CD14-positive monocyte (primary cell): ENCODE results near the gene PIP4K2A. TPM values are rescaled to one million over a fixed set of nuclear protein-coding genes. Genes with fewer than 3 reads are reported as not detected.

Experiments
- DNase-seq, 3 donors: peaks; one replicate each; pipeline ENCODE4 v3.0.0-alpha.2; 2011 to 2022
- H2AFZ ChIP-seq: 2 replicates; pipeline ENCODE4 v1.6.0; 2012; ENCODE audit warnings: mild to moderate bottlenecking, low read depth, low read length, inconsistent platforms; ENCODE audit not compliant: insufficient read depth, poor library complexity, severe bottlenecking
- H3K27ac ChIP-seq, 2 donors: 1 replicate in 1 of 2; 2 replicates in 1 of 2; pipeline ENCODE4 v1.5.1; 2012 to 2013; ENCODE audit warnings: low read length in 2 of 2, control low read depth in 1 of 2, inconsistent platforms in 1 of 2, low read depth in 1 of 2, mild to moderate bottlenecking in 1 of 2
- H3K27me3 ChIP-seq, 2 donors: one replicate each; pipeline versions ENCODE4 v1.6.0 to v1.6.1; 2011 to 2013; ENCODE audit warnings: low read length in 2 of 2; ENCODE audit not compliant: control insufficient read depth in 2 of 2, insufficient read depth in 2 of 2
- H3K36me3 ChIP-seq, 2 donors: replicated peaks in 1 of 2; 1 replicate in 1 of 2; 2 replicates in 1 of 2; pipeline versions ENCODE4 v1.5.1 to v1.6.1; 2012 to 2013; ENCODE audit warnings: low read length in 2 of 2, control low read depth in 1 of 2, inconsistent platforms in 1 of 2, mild to moderate bottlenecking in 1 of 2; ENCODE audit not compliant: insufficient read depth in 2 of 2, control insufficient read depth in 1 of 2
- H3K4me1 ChIP-seq, 2 donors: 1 replicate in 1 of 2; 2 replicates in 1 of 2; pipeline versions ENCODE4 v1.5.1 to v1.6.1; 2012 to 2013; ENCODE audit warnings: low read length in 2 of 2, control low read depth in 1 of 2, inconsistent platforms in 1 of 2, mild to moderate bottlenecking in 1 of 2, moderate library complexity in 1 of 2; ENCODE audit not compliant: insufficient read depth in 2 of 2, control insufficient read depth in 1 of 2
- H3K4me2 ChIP-seq: replicated peaks from 2 replicates; pipeline ENCODE3; 2012; ENCODE audit warnings: low read length, moderate library complexity, mild to moderate bottlenecking; ENCODE audit not compliant: poor library complexity, severe bottlenecking; ENCODE audit errors: extremely low read depth
- H3K4me3 ChIP-seq, 3 experiments: fragments of 200-600 bp in 1 of 3; sonication (generic) in 1 of 3; replicated peaks in 1 of 3; 1 replicate in 2 of 3; 2 replicates in 1 of 3; pipeline ENCODE4 v1.5.1; 2011 to 2013; ENCODE audit warnings: low read length in 3 of 3, mild to moderate bottlenecking in 3 of 3, control low read depth in 2 of 3, low read depth in 2 of 3, inconsistent platforms in 1 of 3, moderate library complexity in 1 of 3
- H3K79me2 ChIP-seq: 2 replicates; pipeline ENCODE4 v1.6.0; 2012; ENCODE audit warnings: mild to moderate bottlenecking, control low read depth, inconsistent platforms, low read length, moderate library complexity; ENCODE audit not compliant: insufficient read depth
- H3K9ac ChIP-seq: 2 replicates; pipeline ENCODE4 v1.6.0; 2017; ENCODE audit warnings: low read length, mild to moderate bottlenecking; ENCODE audit not compliant: insufficient read depth, poor library complexity, severe bottlenecking
- H3K9me3 ChIP-seq, 2 donors: replicated peaks in 1 of 2; 1 replicate in 1 of 2; 2 replicates in 1 of 2; pipeline versions ENCODE4 v1.5.1 to v1.6.1; 2012 to 2013; ENCODE audit warnings: low read length in 2 of 2, control low read depth in 1 of 2; ENCODE audit not compliant: control insufficient read depth in 1 of 2, insufficient read depth in 1 of 2
- H4K20me1 ChIP-seq: 2 replicates; pipeline ENCODE4 v1.6.0; 2012; ENCODE audit warnings: mild to moderate bottlenecking, low read length, control low read depth, moderate library complexity; ENCODE audit not compliant: insufficient read depth
- H3K27ac Mint-ChIP-seq, 7 donors: one replicate each; pipeline ENCODE4 v1.8.0; 2020; ENCODE audit warnings: mild to moderate bottlenecking in 7 of 7, mixed read lengths in 7 of 7, moderate library complexity in 6 of 7, inconsistent platforms in 2 of 7
- H3K27me3 Mint-ChIP-seq, 3 donors: one replicate each; pipeline ENCODE4 v1.8.0; 2021 to 2022; ENCODE audit warnings: low read depth in 3 of 3, mild to moderate bottlenecking in 3 of 3, mixed read lengths in 3 of 3, moderate library complexity in 3 of 3, inconsistent platforms in 1 of 3
- H3K36me3 Mint-ChIP-seq, 2 donors: one replicate each; pipeline ENCODE4 v1.8.0; 2020; ENCODE audit warnings: mixed read lengths in 2 of 2, inconsistent platforms in 1 of 2, mild to moderate bottlenecking in 1 of 2
- H3K4me1 Mint-ChIP-seq: one replicate; pipeline ENCODE4 v1.8.0; 2020; ENCODE audit warnings: mild to moderate bottlenecking, mixed read lengths
- H3K4me3 Mint-ChIP-seq, 2 donors: one replicate each; pipeline ENCODE4 v1.8.0; 2020; ENCODE audit warnings: mild to moderate bottlenecking in 2 of 2, mixed read lengths in 2 of 2, moderate library complexity in 1 of 2
- H3K9me3 Mint-ChIP-seq, 7 donors: one replicate each; pipeline ENCODE4 v1.8.0; 2020 to 2022; ENCODE audit warnings: mixed read lengths in 7 of 7, mild to moderate bottlenecking in 6 of 7, moderate library complexity in 6 of 7, inconsistent platforms in 2 of 7
- CTCF ChIP-seq: fragments of 200-600 bp; IDR thresholded peaks from one replicate; pipeline ENCODE4 v1.8.0; 2022; ENCODE audit warnings: antibody characterized with exemption, mild to moderate bottlenecking
- WGBS: methylation state at CpG from one replicate; pipeline ENCODE4 v1.1.5; 2013; ENCODE audit warnings: missing lambda C conversion rate; ENCODE audit not compliant: insufficient coverage; 5-methylcytosine and 5-hydroxymethylcytosine counted together
- intact Hi-C, 2 donors: fragments of 100-400 bp; cut with micrococcal nuclease; formaldehyde crosslinking; loops; one replicate each; pipeline versions ENCODE4 v1.15.0 to v1.15.1; 2023
- polyA plus RNA-seq, 3 donors: library from polyadenylated mRNA; depleted of rRNA in 1 of 3; unstranded in 2 of 3; stranded (reverse) in 1 of 3; fragments of 300-500 nt in 2 of 3; fragments of >200 nt in 1 of 3; fragmentation: Illumina TruSeq in 2 of 3; gene quantifications; 1 replicate in 2 of 3; 2 replicates in 1 of 3; pipeline ENCODE4 v1.2.3, GENCODE V29; 2012 to 2021

PIP4K2A gene
- polyA plus RNA-seq, 3 donors, result 9.7 to 33.7 (median 16.6) TPM

GRCh38 chr10:22665329-22665728, 49.0 kb downstream of the PIP4K2A start:
- H3K4me3 Mint-ChIP-seq, result no peak overlapping the region
- H3K79me2 ChIP-seq, result peaks cover 97% of the 10 kb centered on the region
- intact Hi-C loops, result no loop called here

DNA sequence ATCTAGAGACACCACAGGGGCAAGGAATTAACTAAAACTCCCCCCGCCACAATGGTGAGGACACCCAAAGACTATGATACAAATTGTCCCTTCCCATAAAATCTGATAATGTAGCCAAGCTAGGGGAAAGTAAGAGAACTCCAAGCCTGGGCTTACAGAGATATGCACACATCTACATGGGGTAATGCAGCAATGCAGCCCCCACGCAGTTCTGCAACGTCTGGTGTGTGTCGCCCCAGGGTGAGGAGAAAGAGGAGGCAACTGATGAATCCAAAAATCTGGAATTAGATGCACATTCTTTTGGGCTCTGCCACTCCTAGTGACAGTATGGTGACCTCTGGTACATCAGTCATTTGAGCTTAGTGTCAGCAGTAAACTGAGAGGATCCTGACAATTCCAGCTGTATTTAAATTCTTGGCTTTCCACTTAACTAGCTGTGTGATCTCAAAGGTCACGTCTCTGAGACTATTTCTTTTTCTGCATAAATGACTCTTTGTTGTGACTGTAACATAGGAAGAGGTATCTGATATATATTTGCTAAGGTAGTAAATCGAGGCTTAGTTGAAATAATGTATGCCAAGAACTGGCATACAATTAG, 51.5 kb downstream of the PIP4K2A start:
- Histone ChIP-seq H3K27ac (no peak overlapping the region), H3K79me2 (peaks cover 97% of the 10 kb centered on the region), H2AFZ (no peak overlapping the region), H3K4me1 (peaks cover 18 to 21% of the 10 kb centered on the region in 2 donors), H3K9ac (no peak overlapping the region), H3K36me3 (no peaks in the 10 kb centered on the region), H3K4me3 (no peak overlapping the region), H3K4me2 (no peak overlapping the region), H4K20me1 (peaks cover 96% of the 10 kb centered on the region), H3K27me3 (no peaks in the 10 kb centered on the region), H3K9me3 (no peaks in the 10 kb centered on the region)
- TF ChIP-seq CTCF, result no peak
- DNase-seq, result no peak
- Mint-ChIP-seq H3K4me3 (no peak overlapping the region), H3K9me3 (no peaks in the 10 kb centered on the region), H3K4me1 (peaks cover 37% of the 10 kb centered on the region), H3K27me3 (no peaks in the 10 kb centered on the region), H3K27ac (no peak overlapping the region), H3K36me3 (peaks cover 3 to 4% of the 10 kb centered on the region in 2 donors)
- intact Hi-C loops, result no loop called here
- WGBS, result 100% methylated on average over 3 of the region's 6 CpGs

More at GRCh38 chr10:22665329-22665728, 49.0 kb downstream of the PIP4K2A start:
- no peak for DNase-seq
- TF ChIP-seq CTCF, result no peak
- no peak overlapping the region for H2AFZ ChIP-seq
- 100% methylated on average over 1 of the region's 2 CpGs for WGBS
- H3K27me3 ChIP-seq, result no peaks in the 10 kb centered on the region
- H3K36me3 ChIP-seq, result no peaks in the 10 kb centered on the region
- Mint-ChIP-seq H3K4me1 (peaks cover 29% of the 10 kb centered on the region), H3K36me3 (peaks cover 3 to 4% of the 10 kb centered on the region in 2 donors), H3K9me3 (no peaks in the 10 kb centered on the region), H3K27ac (no peak overlapping the region), H3K27me3 (no peaks in the 10 kb centered on the region)
- no peaks in the 10 kb centered on the region for H3K9me3 ChIP-seq
- peaks cover 10% of the 10 kb centered on the region in 2 donors for H3K4me1 ChIP-seq
- no peak overlapping the region for H3K9ac ChIP-seq
- no peak overlapping the region for H3K4me3 ChIP-seq
- H3K27ac ChIP-seq, result no peak overlapping the region
- H4K20me1 ChIP-seq, result peaks cover 96% of the 10 kb centered on the region
- no peak overlapping the region for H3K4me2 ChIP-seq
